ENCODE results near the gene GNAO1. TPM values are rescaled to one million over a fixed set of nuclear protein-coding genes. Genes with fewer than 3 reads are reported as not detected.

The GNAO1 gene
- total and polyA plus RNA-seq, 5 donors: 69.4 to 163 (median 118) TPM

DNA sequence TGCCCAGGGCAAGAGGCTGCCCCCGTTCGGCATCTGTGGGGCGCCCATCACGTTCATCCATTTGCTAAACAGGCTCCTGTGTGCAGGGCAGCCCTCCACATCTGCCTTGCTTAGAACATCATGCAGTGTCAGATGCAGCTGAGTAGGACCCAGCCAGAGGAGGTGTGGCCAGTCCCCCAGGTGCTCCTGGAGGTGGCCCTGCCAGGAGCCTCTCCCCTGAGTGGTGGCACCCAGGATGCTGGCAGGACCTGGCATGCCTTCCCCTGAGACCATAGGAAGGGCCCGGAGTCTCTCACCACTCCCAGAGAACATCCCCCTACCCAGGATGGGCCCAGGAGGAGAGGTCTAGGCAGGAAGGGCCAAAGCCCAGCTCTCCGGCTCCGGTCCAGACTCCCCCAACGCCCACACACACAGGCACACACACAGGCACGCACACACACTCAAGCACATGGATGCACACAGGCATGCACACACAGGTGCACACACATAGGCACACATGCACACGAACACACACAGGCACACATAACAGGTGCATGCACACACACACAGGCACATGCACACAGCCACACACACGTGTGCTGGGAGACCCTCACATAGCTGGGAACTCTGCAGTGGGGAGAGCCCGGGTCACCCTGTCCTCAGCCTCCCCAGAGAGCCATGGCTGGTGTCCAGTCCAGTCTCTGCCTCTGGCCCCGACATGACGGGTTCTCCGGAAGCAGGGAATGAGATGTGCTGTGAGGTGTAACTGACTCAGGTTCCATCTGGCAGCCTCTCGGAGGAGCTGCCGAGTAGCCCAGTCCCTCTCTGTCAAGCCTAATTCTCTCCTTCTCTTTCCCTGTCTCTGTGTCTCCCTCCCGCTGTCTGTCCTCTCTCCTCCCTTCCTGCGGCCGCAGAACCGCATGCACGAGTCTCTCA is 159.5 kb downstream of the GNAO1 start:
- no peaks in the 10 kb centered on the region for H3K4me1 ChIP-seq (ENCODE audit: control insufficient read depth, insufficient read depth, low read length)
- intact Hi-C loops (cut with DNase I): no loop called here
- WGBS: 88% methylated on average over 22 of the region's 22 CpGs
- H3K27me3 ChIP-seq (ENCODE audit: control insufficient read depth, insufficient read depth): no peaks in the 10 kb centered on the region
- ATAC-seq (no peak), DNase-seq (peak in 2 of 3 donors; percentile 30 to 48)
- no peak overlapping the region for H3K27ac ChIP-seq (ENCODE audit: low read length)
- H3K4me3 ChIP-seq (ENCODE audit: low read length): no peak overlapping the region
- no peaks in the 10 kb centered on the region for H3K9me3 ChIP-seq (ENCODE audit: control insufficient read depth, low read length)

DNA sequence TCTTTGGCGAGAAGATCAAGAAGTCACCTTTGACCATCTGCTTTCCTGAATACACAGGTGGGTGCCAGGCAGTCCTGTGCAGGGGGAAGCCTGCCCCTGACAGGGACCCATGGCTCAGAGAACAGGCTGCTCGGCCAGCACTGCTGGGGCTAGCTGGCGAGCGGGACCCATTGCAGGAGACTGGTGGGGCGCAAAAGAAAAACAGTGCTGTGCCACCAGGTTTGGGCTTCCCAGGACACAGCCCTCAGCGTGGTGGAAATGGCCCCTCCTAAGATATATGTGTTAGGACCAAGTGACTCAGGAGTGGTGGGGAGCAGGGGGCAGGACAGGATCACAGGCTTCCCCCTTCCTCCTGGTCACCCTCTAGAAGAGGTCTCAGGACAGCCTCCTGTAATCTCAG is 160.2 kb downstream of the GNAO1 start:
- ATAC-seq: no peak
- 89% methylated on average over 6 of the region's 6 CpGs for WGBS

DNA sequence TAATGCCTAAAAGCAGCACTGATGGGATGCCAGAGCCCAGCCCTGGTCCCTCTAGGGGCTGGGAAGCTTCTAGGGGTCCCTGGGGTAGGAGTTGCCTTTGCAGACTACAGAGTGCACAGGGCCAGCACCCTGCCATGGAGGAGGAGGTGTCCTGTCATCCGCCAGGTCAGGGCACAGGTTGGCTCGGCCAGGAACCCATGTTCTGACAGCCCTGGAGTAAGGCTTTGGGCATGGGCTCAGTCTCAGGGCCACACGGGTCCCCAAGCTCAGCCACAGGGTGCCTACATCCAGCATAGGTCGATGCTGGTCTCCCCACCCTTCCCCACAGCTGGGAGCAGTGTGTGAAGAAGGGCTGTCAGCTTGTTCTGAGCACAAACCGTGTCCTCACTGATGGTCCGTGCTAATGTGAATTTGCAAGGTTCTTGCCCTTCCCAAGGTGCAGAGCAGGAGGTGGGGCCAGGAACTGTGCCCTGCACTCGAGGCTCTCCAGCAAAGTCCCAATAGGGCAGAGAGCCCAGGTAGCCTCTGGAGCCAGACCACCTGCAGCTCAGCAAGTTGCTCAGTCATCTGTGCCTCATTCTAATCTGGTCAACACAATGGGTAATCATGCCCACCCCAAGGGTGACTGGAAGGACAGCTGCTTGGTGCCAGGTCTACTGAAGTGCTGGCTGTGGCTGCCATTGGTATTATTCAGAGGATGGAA is 161.2 kb downstream of the GNAO1 start:
- H3K27me3 ChIP-seq (ENCODE audit: control insufficient read depth, insufficient read depth): no peaks in the 10 kb centered on the region
- no peaks in the 10 kb centered on the region for H3K9me3 ChIP-seq (ENCODE audit: control insufficient read depth, low read length)
- no peaks in the 10 kb centered on the region for H3K4me1 ChIP-seq (ENCODE audit: control insufficient read depth, insufficient read depth, low read length)
- ATAC-seq (no peak), DNase-seq (peak in 2 of 3 donors; percentile 26 to 43)
- 85% methylated on average over 7 of the region's 7 CpGs for WGBS
- intact Hi-C loops (cut with DNase I): no loop called here
- no peak overlapping the region for H3K4me3 ChIP-seq (ENCODE audit: low read length)
- no peak overlapping the region for H3K27ac ChIP-seq (ENCODE audit: low read length)

More for the DNA sequence above, 160.2 kb downstream of the GNAO1 start:
- intact Hi-C loops (cut with DNase I): no loop called here
- Histone ChIP-seq H3K9me3 (ENCODE audit: control insufficient read depth, low read length) (no peaks in the 10 kb centered on the region), H3K27ac (ENCODE audit: low read length) (no peak overlapping the region), H3K4me1 (ENCODE audit: control insufficient read depth, insufficient read depth, low read length) (no peaks in the 10 kb centered on the region), H3K27me3 (ENCODE audit: control insufficient read depth, insufficient read depth) (no peaks in the 10 kb centered on the region), H3K4me3 (ENCODE audit: low read length) (no peak overlapping the region)
- peak in 1 of 3 donors; percentile 32 for DNase-seq

DNA sequence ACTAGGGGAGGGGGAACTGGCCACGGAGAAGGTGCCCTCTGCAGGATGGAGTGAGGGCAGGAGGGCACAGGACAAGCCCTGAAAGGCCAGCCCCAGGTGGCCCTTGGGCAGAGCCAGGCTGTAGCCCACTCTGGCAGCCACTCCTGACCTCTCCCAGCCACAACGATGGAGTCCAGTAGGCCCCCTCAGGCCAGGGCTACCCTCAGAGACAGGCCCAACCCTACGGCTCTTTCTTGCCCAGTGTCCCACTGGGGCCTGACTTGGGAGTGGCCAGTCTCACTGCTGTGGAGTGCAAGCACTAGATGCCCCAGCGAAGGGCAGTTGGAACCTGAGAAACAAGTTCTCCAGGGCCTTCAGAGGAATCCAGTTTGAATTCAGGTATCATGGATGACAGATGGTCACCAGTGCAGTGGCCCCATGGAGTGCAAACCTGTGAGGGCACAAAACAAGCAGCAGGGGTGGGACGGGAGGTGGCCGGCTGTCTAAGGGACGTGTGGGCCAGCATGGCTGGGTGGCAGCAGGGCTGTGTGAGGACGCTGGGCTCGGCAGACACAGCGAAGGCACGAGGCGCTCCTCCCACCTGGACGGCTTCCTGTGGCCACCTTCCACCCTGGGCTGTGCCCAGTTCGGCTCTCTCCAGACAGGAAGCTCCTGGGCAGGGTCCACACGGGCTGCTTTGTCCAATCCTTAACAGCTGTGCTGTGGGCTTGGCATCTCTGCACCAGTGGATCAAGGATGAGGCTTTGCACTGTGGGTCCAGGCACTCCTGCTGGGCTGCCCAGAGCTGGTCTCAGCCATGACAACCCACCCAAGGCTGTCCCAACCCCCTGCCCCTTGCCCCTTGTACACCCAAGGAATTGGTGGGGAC is 162.0 kb downstream of the GNAO1 start:
- DNase-seq (peak in 2 of 3 donors; percentile 45 to 49), ATAC-seq (no peak)
- intact Hi-C loops (cut with DNase I): no loop called here
- H3K4me3 ChIP-seq (ENCODE audit: low read length): no peak overlapping the region
- H3K4me1 ChIP-seq (ENCODE audit: control insufficient read depth, insufficient read depth, low read length): no peaks in the 10 kb centered on the region
- H3K9me3 ChIP-seq (ENCODE audit: control insufficient read depth, low read length): no peaks in the 10 kb centered on the region
- WGBS: 82% methylated on average over 15 of the region's 15 CpGs
- no peak overlapping the region for H3K27ac ChIP-seq (ENCODE audit: low read length)
- no peaks in the 10 kb centered on the region for H3K27me3 ChIP-seq (ENCODE audit: control insufficient read depth, insufficient read depth)

DNA sequence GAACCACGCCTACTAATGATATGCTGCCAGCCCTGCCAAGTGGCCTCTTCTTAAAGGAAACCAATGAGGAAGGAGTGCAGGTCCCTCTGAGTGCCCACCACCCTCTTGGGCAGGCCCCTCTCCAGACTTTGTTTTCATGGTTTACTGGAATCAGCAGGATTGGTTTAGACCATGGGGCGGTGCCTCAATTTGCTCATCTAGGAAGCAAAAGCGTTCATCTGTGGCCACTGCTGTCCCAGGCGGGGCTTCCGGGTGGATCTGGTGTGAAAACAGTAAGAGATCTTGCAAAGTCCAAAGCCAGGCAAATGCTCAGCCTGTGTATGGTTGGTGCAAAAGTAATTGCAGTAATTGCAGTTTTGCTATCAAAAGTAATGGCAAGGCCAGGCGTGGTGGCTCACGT is 162.7 kb downstream of the GNAO1 start:
- no peaks in the 10 kb centered on the region for H3K4me1 ChIP-seq (ENCODE audit: control insufficient read depth, insufficient read depth, low read length)
- DNase-seq (peak in 1 of 3 donors; percentile 18), ATAC-seq (no peak)
- WGBS: 96% methylated on average over 7 of the region's 7 CpGs
- H3K9me3 ChIP-seq (ENCODE audit: control insufficient read depth, low read length): no peaks in the 10 kb centered on the region
- no peak overlapping the region for H3K27ac ChIP-seq (ENCODE audit: low read length)
- no peak overlapping the region for H3K4me3 ChIP-seq (ENCODE audit: low read length)
- intact Hi-C loops (cut with DNase I): no loop called here
- no peaks in the 10 kb centered on the region for H3K27me3 ChIP-seq (ENCODE audit: control insufficient read depth, insufficient read depth)

DNA sequence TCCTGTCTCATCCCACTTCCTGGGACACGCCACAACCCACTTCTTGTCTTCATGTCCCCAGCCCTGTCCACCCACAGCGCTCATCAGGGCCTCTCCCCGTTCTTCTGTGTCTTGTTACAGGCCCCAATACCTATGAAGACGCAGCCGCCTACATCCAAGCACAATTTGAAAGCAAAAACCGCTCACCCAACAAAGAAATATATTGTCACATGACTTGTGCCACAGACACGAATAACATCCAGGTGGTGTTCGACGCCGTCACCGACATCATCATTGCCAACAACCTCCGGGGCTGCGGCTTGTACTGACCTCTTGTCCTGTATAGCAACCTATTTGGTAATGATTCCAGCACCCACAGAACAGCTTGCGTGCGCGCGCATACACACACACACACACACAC is 163.5 kb downstream of the GNAO1 start:
- intact Hi-C loops (cut with DNase I): no loop called here
- no peaks in the 10 kb centered on the region for H3K27me3 ChIP-seq (ENCODE audit: control insufficient read depth, insufficient read depth)
- WGBS: 95% methylated on average over 17 of the region's 17 CpGs
- no peak for ATAC-seq
- H3K4me3 ChIP-seq (ENCODE audit: low read length): no peak overlapping the region
- DNase-seq: peak in 2 of 3 donors; percentile 35 to 41
- H3K9me3 ChIP-seq (ENCODE audit: control insufficient read depth, low read length): no peaks in the 10 kb centered on the region
- H3K27ac ChIP-seq (ENCODE audit: low read length): no peak overlapping the region
- H3K4me1 ChIP-seq (ENCODE audit: control insufficient read depth, insufficient read depth, low read length): no peaks in the 10 kb centered on the region

DNA sequence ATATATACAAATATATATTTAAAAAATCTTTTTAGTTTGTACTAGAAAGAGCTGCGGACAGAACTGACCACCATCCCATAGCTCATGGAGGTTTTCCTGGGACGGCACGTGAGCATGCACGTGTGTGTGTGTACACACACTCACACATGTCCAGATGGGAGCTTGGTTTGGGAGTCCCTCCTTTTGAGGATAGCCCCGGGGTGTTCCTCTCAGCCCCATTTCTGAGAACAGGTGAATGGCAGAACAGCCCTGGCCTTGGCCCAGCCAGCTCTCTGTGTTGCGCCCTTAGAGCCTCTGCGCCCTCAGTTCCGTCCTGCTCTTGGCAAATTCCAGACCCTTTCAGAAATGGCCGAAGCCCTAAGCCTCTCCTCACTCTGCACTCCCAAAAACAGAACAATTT is 163.9 kb downstream of the GNAO1 start:
- DNase-seq (peak in 1 of 3 donors; percentile 37), ATAC-seq (no peak)
- WGBS: 94% methylated on average over 9 of the region's 9 CpGs
- no peaks in the 10 kb centered on the region for H3K4me1 ChIP-seq (ENCODE audit: control insufficient read depth, insufficient read depth, low read length)
- no peaks in the 10 kb centered on the region for H3K9me3 ChIP-seq (ENCODE audit: control insufficient read depth, low read length)
- H3K4me3 ChIP-seq (ENCODE audit: low read length): no peak overlapping the region
- H3K27ac ChIP-seq (ENCODE audit: low read length): no peak overlapping the region
- intact Hi-C loops (cut with DNase I): no loop called here
- H3K27me3 ChIP-seq (ENCODE audit: control insufficient read depth, insufficient read depth): no peaks in the 10 kb centered on the region

DNA sequence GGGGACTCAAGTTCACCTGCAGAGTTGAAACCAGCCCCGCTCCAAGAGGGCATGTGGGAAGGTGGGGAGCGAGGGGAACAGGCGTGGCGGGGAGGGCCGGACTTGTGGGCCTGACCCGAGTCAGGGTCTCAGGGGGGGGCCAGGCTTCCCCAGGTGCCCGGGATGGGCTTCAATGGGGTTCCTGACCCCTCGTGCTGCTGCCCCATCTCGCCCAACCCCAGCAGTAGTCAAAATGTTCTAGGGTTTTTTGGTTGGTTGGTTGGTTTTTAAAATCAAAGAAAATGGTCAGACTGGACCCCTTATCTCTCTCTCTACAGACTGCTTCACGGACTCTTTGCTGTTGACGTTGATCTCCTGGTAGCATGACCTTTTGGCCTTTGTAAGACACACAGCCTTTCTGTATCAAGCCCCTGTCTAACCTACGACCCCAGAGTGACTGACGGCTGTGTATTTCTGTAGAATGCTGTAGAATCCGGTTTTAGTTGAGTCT is 164.5 kb downstream of the GNAO1 start:
- Histone ChIP-seq H3K4me3 (ENCODE audit: low read length) (no peak overlapping the region), H3K27ac (ENCODE audit: low read length) (no peak overlapping the region), H3K4me1 (ENCODE audit: control insufficient read depth, insufficient read depth, low read length) (no peaks in the 10 kb centered on the region), H3K9me3 (ENCODE audit: control insufficient read depth, low read length) (no peaks in the 10 kb centered on the region), H3K27me3 (ENCODE audit: control insufficient read depth, insufficient read depth) (no peaks in the 10 kb centered on the region)
- ATAC-seq: no peak
- intact Hi-C loops (cut with DNase I): no loop called here
- WGBS: 71% methylated on average over 14 of the region's 14 CpGs
- peak in 1 of 3 donors; percentile 54 for DNase-seq

DNA sequence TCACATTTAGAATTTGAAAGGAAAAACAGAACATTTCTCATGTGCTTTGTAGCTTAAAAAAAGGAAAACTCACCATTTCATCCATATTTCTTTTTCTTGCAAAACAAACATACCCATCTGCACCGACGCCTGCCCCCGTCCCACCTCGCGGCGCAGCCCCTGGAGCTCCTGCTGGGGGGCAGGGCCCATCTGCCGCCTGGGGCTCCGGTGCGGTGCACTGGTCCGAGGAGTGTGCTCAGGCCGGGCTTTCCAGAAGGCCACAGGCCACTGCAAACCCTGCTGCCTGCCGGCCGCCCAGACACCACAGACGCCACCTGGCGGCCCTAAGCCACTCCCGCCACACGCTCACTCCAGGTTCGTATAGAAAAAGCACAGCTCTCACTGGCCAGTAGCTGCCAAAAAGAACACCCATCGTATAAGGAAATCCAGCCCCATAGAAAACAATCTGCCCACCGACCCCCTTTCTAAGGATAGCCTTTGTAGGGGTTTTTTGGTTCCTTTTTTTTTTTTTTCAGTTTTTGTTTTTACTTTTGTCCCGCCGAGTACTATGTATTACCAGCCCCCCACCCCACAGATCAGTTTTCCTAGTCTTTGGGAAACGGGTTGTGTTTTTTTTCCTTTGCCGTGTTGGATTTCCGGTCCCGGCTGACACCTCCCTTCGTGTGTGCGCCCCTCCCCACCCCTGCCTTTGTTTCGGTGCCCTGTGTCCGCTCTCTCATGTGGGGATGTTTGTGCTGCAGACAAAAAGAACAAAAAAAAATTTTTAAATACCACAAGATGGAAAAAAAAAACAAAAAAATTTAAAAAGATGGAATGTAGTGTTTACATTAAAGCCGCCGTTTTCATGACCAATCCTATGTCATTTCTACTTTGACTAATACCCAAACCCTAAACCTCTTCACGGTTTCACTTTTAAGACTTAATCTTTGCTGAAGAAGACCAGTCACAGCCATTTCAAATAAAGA is 165.3 kb downstream of the GNAO1 start:
- intact Hi-C loops (cut with DNase I): no loop called here
- no peaks in the 10 kb centered on the region for H3K4me1 ChIP-seq (ENCODE audit: control insufficient read depth, insufficient read depth, low read length)
- DNase-seq (peak; percentile 83 to 94 (median 91)), ATAC-seq (peak; percentile 91 to 92)
- H3K9me3 ChIP-seq (ENCODE audit: control insufficient read depth, low read length): no peaks in the 10 kb centered on the region
- no peaks in the 10 kb centered on the region for H3K27me3 ChIP-seq (ENCODE audit: control insufficient read depth, insufficient read depth)
- peak overlapping the region; percentile 28 for H3K27ac ChIP-seq (ENCODE audit: low read length)
- peak overlapping the region; percentile 58 for H3K4me3 ChIP-seq (ENCODE audit: low read length)
- WGBS: 9% methylated on average over 33 of the region's 33 CpGs

All from right cardiac atrium (tissue), 5 donors.